Femur (tissue), 1 donor: ENCODE results near the gene KLHL36.
"Not testable (repeated sequence)": the region's sequence is repeated elsewhere in the genome, so short reads cannot be mapped to it uniquely, and the experiment has no call there.

Experiments
- DNase-seq: peaks from one replicate; pipeline ENCODE4 v3.0.0-alpha.2; 2017

Gene KLHL36

DNA sequence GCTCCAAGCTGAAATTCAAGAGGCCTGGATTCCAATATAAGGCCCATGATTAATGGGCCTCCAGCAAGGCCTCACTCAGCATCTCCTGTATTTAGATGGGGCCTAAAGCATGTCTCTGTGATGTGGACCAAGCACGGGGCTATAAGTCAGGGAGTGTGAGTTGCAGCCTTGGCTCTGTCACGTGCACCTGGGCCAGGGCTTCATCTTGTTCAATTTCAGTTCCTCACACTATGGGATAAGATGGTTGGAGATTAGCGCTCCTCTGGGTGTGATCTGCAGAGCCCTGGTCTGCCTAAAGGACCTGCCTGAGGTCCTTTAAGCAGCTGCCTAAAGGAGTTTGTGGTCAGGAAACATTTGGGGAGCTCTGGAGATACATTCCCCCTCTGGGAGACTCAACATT, 25.2 kb downstream of the KLHL36 start:
- no peak for DNase-seq

DNA sequence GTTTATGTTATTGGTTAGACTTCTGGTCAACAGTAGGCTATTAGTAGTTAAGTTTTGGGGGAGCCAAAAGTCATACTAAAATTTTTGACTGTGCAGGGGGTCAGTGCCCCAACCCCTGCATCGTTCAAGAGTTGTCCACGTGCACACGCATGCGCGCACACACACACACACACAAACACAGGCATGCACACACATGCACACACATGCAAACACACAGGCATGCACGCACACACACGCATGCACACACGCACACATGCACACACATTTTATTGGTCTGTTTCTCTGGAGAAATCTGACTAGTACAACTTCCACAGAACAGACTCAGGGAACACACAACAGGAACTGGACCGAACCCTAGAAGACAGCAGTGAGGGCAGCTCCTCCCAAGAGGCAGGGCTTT, 27.1 kb downstream of the KLHL36 start:
- DNase-seq = no peak

DNA sequence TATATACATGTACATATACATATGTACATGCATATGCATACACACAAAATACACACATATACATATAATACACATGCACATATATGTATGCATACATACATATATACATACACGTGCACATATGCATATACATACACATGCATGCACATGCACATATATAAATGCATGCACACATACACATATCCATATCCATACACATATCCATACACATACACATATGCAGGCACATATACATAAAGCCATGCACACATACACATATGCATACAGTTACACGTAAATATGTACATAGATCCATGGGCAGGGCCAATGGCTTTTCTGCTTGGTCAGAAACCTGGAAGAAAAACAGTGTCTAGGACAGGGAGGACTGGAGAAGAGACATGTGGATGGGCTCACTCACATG, 27.6 kb downstream of the KLHL36 start:
- no peak for DNase-seq

DNA sequence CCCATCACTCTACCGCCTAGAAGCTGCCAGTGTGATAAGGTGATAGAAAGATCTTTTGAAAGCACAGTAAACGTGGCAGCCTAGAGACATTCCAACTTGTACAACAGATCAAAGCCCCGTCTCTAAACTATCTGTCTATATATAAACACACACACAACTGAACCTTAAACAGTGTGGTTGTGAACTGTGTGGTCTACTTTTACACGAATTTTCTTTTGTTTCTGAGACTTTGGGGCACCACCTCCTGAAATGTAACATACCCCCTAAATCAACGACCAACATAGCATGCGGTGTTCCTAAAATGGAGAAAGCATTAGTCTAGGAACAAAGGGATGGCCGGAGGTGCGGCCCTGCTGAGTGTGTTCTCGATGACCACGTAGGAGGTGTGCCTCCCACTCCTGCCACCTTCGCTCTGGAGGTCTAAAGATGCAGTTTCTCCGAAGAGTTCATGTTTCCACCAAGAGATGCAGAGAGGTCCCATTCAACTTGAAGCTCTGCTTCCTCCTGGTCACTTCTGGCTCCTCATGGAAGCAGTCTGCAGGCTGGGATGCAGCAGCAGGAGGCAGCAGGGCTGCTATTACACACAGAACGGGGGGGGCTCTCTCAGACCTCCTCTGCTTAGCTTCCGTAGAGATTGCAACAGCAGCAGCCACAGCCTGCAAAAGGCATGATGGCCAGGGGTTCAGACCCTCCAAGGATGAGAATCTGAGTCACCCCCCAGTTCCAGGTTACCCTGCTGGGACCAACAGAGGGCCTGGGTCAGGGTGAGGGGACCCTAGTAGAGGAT, 28.9 kb downstream of the KLHL36 start:
- no peak for DNase-seq

DNA sequence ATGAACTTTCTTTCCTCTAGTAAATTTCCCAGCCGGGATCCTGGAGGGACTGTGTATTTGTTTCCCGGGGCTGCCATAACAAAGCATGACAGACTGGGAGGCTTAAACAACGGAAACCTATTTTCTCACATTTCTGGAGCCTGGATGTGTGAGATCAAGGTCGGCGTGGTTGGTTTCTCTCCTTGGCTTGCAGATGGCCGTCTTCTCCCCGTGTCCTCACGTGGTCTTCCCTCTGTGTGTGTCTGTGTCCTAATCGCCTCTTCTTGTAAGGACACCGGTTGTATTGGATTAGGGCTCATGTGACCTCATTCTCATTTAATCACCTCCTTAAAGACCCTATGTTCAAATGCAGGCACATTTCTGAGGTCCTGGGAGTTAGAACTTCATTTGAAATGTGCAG, 29.5 kb downstream of the KLHL36 start:
- DNase-seq = no peak

DNA sequence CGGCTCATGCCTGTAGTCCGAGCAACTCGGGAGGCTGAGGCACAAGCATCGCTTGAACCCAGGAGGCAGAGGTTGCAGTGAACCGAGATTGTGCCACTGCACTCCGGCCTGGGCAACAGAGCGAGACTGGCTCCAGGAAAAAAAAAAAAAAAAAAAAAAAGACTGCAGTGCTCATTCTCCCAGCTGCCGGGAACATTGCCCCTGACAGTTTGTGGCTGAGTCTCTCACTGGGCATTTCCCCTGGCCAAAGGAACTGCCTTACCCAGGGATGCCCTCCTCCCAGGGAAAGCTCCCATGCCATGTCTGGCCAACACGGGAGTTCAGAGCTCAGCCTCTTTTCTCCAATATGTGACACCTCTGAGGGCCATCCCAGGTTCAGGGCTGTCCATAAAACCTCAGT, 30.2 kb downstream of the KLHL36 start:
- no peak for DNase-seq

DNA sequence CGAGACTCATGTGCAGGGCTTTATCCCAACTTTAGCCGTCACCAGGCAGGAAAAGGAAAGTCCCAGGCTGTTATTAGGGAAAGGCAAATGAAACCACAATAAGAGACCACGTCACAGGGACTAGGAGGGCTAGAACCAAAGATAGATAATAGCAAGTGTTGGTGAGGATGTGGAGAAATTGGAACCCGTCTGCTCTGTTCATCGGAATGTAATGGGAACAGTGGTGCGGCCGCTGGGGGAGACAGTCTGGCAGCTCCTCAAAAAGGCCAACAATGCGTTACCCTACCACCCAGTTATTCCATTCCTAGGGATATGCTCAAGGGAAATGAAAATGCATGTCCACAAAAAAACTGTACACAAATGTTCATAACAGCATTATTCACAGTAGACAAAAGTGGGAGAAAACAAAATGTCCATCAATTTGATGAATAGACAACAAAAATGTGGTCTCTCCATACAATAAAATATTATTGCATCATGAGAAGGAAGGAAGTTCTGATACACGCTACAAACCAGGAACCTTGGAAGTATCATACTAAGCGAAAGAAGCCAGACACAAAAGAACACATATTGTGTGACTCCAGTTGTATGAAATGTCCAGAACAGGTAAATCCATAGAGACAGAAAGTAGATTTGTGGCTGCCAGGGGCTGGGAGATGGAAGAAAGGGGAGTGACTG, 32.0 kb downstream of the KLHL36 start:
- DNase-seq = no peak

DNA sequence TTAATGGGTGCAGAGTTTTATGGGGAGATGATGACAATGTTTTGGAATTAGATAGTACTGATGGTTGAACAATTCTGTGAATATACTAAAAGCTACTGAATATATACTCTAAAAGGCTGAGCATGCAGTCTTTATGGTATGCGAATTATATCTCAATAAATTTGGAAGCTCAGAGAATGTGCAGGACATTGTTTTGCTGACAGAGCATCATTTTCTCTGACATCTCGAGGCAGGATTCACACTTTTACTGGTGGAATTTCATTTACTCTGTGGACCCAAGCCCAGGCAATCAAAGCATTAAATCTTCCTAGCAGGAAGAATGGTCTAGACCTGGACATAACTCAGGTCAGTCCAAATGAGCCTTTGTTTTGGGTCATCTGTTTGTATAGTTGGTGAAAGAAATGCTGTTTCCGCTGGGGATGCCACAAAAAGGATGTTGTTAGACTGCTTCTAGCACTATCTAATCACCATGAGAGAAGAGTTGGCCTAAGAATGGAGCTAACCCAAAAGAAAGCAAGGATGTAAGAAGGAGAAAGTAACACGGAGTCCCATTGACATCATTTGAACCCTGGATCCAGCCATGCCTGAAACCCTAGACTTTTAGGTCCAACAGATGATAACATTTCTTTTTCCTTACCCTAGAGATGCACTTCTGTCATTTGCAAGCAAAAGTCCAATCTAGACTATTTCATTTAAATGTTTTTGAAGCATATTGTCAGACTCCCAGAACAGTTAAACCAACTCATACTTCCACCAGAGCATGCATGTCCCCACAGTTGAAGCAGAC, 32.7 kb downstream of the KLHL36 start:
- no peak for DNase-seq

DNA sequence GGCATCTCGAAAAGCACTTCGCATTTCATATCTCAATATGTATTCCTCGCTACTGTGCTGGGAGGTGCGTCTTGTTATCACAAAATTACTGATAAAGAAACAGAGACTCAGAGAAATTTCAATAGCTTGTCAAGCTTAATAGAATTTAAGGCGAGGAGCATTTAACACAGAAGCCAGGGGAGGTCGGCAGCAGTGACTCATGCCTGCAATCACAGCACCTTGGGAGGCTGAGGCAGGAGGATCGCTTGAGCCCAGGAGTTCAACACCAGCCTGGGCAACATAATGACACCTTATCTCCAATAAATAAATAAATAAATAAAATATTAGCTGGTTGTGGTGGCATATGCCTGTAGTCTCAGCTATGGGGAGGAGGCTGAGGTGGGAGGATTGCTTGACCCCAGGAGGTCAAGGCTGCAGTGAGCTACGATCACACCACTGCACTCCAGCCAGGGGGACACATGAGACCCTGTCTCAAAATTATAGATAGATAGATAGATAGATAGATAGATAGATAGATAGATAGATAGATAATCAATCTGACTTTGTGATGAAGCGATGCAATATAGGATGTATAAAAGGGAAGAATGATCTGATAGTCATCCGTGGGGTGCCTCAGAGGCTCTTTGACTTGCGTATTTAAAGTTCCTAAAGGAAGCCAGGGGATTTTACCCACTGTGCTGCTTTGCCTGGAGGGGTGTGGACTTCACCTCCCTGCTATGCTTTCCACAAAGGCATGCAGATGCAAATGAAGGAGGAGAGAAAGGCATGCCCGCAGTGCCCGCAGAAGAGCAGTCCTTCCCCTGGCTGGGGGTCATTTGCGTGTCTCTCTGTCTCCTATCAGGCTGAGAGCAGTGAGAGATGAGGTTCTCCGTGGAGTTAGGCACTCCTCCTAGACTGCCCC, 35.6 kb downstream of the KLHL36 start:
- no peak for DNase-seq

DNA sequence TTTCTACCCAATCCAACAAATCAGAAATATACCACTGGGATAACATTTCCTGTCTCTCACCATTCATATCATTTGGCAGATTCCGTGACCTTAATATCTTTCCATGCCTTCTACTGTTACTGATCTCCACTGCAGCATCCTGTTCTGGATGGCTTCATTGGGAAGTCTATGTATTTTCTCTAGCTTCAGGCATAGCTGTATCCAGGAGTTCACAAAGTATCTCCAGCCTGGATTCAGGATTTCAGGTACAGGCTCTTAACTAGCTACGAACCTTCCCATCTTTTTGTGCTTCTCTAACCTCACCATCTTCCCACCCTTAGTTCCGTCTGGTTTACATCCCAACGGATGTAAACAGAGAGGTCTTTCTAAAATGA, 36.3 kb downstream of the KLHL36 start:
- DNase-seq = no peak

DNA sequence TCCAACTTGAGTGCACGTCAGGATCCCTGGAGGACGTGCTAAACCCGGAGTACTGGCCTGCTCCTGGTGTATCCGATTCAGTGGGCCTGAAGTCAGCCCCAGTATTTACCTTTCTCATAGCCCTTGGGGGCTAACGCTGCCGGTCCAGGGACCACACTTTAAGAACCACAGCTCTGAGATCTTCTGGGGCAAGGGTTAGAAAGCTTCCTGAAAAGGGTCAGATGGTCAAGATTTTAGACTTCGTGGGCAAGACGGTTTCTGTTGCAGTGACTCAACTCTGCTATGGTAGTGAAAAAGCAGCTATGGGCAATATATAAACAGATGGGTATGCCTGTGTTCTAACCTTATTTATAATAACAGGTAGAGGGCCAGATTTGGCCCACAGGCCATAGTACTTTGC, 36.9 kb downstream of the KLHL36 start:
- DNase-seq = no peak

DNA sequence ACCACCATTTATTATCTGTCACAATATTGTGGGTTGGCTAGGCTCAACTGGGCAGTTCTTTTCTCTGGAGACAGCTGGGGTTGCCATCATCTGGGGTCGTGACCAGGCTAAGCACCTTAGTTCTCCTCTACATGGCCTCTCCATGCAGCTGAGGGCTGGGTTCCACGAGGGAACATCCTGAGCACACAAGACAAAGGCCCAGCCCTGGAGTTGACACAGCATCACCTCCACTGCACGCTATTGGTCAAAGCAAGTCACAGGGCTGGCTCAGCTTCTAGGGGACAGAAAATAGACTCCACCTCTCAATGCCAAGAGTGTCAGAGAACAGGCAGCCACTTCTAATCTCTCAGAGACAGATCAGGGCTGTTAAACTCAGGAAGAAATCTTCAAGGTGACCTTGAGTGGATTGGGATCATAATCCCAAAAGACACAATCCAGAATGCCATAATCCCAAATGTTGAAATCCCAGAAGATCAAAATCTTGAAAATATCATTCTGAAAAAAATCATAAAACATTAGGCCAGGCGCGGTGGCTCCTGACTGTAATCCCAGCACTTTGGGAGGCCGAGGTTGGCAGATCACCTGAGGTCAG, 38.5 kb downstream of the KLHL36 start:
- DNase-seq = no peak

DNA sequence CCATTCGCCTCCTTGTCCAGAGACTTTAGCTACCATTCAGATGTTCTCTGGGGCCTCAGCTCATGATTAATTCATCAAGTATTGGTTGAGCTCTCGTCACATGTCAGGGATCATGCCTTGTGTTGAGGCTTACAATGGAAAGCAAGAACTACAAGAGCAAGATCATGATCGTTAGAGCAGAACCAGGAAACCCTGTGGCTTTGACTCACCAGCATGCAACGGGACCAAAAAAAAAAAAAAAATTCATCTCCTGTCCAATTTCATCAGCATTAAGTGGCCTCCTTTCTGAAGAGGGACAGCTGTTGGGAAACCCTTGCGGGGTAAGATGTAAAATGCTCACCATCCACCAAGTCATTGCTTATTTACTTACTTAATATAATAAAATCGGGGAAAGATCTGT, 39.4 kb downstream of the KLHL36 start:
- no peak for DNase-seq

DNA sequence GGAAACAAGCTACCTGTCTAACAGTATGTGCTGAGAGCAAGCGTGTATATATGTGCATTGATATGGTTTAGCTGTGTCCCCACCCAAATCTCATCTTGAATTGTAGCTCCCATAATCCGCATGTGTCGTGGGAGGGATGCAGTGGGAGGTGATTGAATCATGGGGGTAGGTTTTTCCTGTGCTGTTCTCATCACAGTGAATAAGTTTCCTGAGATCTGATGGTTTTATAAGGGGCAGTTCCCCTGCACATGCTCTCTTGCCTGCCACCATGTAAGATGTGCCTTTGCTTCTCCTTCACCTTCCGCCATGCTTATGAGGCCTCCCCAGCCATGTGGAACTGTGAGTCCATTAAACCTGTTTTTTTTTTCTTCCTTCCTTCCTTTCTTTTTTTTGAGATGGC, 39.9 kb downstream of the KLHL36 start:
- not testable (repeated sequence) for DNase-seq

DNA sequence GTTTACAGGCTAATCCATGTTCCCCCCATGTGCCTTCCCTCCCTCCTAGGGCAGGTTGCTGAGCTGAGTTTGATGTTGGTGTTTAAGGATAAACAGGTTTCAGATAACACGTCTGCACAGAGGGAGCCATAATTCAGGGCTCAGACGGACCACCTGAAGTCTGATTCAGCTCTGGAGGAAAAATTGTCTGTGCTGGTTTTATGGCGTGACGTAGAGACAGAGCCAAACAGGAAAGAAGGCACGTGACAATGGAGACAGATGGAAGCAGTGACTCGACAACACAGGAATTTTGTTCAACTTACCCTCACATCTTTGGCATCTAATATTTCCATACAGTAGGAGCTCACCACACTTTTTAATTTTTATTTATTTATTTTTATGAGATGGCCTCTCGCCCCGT, 40.8 kb downstream of the KLHL36 start:
- DNase-seq = no peak

DNA sequence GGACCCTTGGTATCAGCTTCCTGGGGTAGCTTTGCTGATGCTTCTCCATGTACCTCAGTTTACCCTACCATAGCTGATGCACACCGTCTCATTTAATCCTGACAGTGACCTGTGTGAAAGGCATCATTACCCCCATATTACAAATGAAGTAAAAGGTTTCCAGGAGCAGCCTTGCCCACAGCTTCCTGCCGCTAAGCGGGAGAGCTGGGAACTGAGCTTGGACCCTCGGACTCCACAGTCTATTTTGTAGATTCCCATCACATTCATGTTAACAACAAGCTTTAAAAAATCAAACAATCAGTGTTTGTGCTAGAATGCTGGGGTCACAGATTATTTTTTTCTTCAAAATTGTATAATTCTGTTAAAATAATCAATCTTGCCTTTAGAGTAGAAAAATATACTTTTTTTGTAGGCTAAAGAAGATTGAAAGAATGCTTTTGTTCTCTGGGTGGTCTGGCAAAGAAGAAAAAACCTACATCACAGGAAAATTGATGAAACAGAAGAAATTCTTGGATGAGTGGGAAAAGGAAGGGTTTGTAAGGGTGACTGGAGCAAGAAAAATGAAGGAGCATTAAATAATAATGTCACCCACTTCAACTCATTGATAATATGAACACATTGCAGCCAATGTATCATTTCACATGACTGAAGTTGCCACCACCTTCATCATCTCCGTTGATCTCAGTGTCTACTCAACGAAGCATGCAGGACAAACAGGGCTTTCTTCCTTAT, 41.9 kb downstream of the KLHL36 start:
- no peak for DNase-seq

DNA sequence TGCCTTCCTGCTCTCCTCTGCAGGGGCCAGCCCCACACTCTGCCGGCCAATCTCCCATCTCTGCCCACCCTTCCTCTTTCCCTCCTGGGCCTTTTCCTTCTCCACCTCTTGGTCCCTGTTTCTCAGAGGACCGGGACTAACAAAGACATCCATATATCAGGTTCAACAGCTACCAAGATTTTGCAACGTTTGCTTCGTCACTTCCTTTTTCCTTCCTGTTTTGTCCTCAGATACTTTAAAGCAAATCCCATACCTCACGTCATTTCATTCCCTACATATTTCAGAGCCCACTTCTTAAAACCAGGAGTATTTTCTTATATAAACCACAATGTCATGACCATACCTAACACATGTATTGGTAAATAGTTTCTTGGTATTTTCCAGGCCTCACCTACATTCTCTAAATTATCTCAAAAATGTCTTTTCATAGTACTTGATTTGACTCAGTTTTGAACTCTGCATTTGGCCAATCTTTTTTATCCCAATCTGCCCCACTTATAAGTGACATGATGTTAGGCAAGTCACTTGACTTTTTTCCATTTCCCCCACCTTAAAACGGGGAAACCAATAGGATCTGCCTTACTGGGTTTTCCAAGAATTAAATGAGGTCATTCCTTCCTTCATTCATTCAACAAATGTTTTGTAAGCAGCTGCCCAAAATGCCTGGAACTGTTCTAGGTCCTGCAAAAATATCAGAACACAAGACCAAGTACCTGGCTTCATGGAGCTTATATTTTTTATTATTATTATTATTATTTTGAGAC, 44.3 kb downstream of the KLHL36 start:
- no peak for DNase-seq

DNA sequence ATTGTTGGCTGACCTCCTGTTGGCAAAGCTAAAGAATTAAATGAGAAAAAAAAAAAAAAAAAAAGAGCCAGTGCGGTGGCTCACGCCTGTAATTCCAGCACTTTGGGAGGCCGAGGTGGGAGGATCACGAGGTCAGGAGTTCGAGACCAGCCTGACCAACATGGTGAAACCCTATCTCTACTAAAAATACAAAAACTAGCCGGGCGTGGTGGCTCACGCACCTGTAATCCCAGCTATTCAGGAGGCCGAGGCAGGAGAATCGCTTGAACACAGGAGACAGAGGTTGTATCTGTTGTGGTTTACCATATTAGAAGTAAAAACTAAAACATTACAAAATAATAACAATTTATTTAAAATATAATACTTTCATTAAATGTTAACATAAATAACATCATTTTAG, 45.6 kb downstream of the KLHL36 start:
- DNase-seq = not testable (repeated sequence)

DNA sequence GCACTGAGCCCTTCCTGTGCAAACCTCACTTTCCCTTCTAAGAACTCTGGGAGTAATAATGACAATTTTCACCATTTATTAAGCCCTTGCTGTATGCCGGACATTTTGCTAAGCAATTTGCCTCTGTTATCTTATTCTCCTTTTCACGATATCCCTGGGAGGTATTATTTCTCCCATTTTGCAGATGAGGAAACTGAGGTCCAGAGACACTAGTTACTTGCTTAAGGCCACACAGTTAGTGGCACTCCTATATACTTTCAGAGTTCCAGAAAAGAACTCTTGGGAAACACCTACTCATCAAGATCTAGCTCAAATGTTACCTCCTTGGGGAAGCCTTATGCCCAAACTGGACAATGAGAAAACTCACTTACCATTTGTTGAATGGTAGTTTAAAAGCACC, 46.7 kb downstream of the KLHL36 start:
- DNase-seq = no peak

DNA sequence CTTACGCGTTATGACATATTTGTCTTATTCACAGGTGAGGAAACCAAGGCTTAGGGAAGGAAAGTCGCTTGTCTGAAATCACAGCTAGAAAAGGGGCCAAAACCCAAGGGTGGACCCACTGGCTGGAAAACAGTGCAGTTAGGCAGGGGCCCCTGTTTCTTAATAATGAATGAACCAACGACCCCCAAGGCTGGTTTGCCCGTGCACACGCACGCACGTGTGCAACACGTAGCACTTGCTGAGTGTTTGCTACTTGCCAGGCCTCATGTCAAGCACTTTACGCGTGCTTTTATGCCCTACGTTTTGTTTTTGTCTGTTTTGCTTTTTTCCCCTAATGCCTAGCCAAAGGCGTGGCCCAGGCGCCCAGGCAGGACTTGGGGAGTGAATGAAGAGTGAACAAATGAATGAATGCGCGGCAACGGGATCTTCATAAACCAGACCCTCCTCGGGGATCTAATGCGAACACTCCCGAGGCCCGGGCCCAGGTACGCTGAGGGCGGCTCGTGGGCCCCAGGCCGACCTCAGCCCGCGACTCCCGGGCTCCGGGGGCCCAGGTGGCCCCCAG, 50.9 kb downstream of the KLHL36 start:
- peak; percentile 22 for DNase-seq
